ENCODE measurements around the gene PFN3.
A peak's percentile ranks its signal among the peaks of the same experiment; 100 is the strongest.

The PFN3 gene

DNA sequence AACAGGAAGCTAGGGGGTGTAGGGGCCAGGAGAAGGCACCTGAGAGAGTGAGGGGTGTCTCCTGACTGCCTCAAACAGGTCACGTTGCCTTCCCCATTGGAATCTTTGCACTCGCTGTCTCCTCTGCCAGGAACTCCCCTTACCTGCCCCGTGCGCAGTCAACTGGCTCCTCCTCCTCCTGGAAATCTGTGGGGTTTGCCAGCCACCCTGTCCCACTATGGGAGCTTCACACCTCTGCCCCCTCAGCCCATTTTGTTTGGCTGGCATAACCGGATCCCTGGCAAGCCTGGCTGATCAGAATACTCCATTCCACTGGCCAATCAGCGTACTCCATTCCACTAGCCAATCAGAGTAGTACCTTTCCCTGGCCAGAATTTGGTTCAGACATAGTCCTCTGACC, 26.7 kb downstream of the PFN3 start:
- DNase-seq (ENCODE audit: low read depth in 2 of 2) = no peak

DNA sequence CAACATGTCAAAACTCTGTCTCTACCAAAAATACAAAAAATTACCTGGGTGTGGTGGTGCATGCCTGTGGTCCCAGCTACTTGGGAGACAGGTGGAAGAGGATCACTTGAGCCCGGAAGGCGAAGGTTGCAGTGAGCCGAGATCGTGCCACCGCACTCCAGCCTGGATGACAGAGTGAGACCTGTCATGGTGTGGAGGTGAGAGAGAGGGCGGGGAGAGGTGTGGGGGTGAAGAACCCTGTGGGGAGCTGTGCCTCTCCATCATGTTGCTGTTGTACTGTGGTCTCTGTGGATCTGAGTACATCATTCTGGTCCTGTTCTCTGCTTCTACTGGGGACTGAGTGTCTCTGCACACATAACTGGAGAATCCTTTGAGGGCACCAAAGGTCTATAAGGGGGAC, 27.6 kb downstream of the PFN3 start:
- DNase-seq (ENCODE audit: low read depth in 2 of 2) = no peak

DNA sequence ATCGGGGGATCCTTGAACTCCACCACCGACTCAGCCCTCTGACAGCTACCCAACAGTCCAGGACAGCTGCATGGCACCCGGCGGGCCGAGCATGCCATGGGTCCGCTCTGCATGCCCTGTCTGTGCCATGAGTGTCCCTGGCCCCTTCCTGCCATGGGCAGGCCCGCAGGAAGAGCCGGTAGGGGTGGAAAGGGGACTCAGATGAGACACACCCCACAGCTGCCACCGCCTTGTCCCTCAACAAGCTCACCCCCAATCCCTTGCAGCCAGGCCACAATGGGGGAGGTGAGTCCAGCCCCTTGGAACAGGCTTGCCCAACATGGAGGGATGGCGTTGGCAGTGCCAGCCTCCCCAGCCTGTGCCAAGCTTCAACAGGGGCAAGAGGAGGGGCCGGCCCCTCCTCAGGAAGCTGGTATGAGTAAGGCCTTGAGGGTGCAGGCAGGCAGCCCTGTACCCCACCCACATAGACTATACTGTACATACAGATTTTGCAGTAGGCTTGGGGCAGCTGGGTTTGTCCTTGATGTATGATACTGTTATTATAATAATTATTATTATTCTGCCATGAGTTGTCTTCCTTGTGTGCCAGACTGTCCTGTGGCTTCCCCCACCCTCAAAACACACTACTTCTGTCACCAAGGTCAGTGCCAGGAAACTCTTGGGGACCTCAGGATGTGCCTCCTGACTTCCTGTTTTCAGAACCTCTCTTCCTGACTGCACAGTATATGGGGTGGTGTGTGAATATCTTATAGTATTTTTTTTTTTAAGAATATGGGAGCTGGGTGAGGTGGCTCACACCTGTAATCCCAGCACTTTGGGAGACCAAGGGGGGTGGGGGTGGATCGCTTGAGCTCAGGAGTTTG, 28.2 kb downstream of the PFN3 start:
- DNase-seq (ENCODE audit: low read depth in 2 of 2) = no peak

DNA sequence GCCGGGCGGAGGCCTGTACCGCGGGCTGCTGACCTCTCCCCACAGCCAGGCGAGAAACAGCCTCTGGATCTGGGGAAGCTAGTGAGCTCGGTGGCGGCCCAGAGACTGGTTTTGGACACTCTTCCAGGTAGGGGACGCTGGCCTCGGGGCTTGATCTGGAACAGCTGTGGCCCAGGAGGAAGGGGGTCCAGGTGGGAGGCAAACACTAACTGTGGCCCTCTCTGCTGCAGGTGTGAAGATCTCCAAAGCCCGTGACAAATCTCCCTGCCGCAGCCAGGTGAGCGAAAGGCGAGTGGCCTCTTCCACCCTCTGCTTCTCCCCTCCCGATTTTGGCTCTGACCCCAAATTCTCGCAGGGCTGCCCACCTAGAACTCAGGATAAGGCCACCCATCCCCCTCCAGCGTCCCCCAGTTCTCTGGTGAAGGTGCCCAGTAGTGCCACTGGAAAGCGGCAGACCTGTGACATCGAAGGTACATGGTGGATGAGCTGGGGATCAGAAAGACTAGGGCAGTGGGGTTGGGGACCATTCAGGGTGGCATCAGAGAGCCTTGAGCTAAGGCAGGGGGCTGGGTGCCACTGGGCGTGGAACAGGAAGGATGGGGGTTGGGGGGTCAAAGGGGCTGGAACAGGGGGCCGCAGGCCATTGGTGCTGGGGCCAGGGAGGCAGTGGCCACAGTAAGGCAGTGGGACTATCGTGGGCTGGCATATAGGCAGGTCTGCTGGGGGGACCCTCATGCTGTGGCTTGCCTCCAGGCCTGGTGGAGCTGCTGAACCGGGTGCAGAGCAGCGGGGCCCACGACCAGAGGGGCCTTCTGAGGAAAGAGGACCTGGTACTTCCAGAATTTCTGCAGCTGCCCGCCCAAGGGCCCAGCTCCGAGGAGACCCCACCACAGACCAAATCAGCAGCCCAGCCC, 29.1 kb downstream of the PFN3 start:
- DNase-seq (ENCODE audit: low read depth in 2 of 2) = no peak

DNA sequence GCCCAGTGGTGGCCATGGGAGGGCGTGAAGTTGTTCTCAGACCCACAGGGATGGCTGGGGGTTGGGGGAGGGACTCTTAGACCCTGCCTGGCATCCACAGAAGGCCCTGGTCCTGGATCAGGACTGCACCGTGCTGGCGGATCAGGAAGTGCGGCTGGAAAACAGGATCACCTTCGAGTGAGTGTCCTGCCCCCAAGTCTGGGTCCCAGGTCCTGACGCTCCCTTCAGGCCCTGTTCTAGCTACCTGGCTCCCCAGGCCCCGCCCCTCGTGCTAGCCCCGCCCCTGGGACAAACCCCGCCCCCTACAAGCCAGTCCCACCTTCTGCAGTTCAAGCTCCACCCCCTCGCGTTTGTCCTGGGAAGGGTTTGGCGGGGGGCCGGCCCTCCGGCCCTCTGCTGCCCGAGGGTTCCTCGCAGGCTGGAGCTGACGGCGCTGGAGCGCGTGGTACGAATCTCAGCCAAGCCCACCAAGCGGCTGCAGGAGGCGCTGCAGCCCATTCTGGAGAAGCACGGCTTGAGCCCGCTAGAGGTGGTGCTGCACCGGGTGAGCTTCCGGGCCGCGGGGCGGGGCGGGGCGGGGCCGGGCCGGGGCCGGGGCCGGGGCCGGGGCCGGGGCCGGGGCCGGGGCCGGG, 29.9 kb downstream of the PFN3 start:
- DNase-seq (ENCODE audit: low read depth in 2 of 2) = peak in 1 of 2 donors; percentile 59

DNA sequence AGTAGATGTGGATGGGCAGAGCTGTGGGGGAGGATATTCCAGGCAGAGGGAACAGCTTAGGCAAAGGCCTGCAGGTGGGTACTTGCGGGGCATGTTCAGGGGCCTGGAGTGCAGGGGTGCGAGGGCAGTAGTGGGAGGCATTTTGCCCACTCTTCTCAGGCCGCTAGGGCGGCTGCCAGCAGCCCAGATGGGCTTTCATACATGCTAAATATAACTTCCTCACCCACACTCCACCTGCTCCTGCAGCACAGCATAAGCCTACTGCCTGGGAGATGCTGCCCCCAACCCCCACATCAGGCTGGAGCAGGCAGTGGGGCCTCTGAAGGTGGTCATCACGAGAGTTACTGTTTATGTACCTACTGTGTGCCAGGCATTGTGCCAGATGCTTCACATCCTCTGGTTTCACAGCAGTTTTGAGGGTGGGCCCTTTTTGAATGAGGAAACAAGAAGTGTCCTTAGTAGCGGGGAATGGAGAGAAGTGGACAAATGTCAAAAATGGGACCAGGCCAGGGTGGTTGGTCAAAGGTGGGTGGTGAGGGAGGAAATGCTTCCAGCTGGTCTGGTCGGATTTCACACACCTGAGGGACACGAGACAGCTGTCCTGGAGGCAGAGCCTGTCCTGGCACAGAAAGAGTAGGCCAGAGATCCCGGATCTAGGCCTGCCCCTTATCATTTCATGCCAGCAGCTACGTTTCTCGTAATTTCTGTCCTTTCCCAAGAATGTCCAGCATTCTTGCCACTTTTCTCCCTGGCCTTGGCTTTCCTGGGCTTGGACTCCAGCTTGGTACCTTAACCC, 30.6 kb downstream of the PFN3 start:
- DNase-seq (ENCODE audit: low read depth in 2 of 2) = no peak

DNA sequence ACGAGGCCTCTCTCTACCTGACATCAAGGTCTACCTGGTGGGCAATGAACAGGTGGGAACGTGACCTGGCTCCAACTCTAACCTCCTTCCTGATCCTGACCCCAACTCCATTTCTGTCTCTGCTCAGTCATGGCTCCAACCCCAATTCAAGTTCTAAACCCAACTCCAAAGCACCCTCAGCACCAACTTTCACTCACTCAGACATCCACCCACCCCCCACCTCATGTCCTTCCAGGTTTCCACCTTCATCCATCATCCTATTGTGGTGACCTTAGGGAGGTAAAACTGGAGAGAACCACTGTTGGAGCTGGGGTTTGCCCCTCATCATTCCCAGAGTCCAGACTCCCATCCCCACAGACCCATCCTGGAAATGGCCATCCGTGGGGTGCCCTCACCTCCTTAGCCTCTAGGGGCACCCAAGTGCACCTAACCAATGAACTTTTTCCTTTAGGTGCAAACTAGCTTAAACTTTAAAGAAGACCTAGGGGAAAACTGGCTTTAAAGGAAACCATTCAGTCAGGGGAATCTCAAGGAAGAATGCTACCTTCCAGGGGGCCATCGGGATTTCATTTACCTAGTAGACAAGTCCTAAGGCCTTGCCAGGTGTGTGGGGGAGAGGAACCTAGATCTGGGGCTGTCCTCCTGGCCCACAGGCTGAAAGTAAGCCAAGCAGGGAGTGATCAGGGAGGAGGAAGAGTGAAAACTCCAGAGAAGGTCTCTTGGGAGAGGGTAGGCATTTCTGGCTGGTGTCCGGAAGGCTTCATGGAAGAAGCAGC, 31.4 kb downstream of the PFN3 start:
- no peak for DNase-seq (ENCODE audit: low read depth in 2 of 2)

DNA sequence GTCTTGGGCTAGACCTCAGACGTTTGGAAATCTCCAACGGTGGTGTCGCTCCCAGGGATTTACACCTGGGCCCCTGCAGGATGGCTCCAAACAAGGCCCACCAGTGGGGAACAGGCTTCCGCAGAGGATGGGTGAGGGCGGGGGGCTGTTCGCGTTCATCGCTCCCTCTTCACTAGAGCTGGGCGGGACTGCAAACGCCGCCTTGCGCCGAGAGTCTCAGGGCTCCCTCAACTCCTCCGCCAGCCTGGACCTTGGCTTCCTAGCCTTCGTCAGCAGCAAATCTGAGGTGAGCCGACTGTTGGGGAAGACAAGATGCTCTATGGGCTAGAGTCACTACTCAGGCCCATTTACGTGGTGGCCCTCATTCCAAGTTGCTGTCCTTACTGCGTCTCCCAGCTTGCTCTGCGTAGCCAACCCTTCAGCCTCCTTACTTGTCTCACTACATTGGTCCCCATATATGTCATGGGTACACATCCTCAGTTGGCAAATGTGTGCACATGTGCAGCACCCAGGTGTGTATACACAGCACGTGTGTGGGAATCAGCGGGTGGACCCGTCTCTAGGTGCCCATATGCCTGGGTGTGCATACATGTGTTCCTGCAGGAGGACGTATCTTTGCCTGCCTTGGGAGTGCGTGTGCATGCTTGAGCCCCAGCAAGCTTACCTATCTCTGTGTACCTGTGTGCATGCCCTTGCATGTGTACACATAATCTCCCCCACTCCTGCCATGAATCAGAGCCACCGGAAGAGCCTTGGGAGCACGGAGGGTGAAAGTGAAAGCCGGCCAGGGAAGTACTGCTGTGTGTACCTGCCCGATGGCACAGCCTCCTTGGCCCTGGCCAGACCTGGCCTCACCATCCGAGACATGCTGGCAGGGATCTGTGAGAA, 32.2 kb downstream of the PFN3 start:
- no peak for DNase-seq (ENCODE audit: low read depth in 2 of 2)

DNA sequence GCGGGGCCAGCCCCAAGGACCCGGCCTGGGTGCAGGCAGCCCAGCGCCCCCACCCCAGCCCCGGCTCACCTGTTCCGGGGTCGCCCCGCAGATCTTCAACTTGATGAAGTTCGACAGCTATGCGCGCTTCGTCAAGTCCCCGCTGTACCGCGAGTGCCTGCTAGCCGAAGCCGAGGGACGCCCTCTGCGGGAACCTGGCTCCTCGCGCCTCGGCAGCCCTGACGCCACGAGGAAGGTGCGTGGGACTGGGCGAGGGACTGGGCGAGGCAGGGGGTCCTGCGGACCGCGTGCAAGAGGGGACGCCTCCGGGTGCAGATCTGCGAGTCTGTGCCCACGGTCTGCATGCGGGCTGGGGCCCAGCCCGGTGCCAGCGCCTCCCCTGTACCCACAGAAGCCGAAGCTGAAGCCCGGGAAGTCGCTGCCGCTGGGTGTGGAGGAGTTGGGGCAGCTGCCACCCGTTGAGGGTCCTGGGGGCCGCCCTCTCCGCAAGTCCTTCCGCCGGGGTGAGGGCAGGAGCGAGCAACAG, 33.1 kb downstream of the PFN3 start:
- no peak for DNase-seq (ENCODE audit: low read depth in 2 of 2)

DNA sequence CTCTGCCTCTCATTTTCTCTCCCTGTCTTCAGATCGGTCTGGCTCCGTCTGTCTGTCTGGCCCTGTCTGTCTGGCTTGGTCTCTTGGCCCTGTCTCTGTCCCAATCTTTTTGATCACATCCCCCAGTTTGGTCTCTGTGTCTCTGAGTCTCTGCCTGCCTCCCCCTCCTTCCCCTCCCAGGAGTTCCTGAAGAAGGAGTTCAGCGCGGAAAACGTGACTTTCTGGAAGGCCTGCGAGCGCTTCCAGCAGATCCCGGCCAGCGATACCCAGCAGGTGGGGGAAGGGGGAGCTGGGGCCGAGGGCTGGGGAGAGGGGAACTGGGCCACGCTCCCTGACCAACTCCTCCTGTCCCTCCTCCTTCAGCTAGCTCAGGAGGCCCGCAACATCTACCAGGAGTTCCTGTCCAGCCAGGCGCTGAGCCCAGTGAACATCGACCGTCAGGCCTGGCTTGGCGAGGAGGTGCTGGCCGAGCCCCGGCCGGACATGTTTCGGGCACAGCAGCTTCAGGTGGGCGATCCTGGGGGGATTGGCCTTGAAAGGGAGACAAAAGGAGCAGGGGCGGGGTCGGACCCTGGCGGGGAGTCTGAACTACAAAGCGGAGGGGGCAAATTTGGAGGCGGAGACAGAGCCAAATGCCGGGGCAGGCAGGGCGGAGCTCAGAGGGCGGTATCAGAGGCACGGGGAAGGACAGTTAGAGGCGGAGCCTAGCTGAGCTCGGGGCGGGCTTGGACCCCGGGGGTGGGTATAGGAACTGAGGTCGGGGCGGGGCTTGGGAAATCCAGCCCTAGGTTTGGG, 33.7 kb downstream of the PFN3 start:
- no peak for DNase-seq (ENCODE audit: low read depth in 2 of 2)

DNA sequence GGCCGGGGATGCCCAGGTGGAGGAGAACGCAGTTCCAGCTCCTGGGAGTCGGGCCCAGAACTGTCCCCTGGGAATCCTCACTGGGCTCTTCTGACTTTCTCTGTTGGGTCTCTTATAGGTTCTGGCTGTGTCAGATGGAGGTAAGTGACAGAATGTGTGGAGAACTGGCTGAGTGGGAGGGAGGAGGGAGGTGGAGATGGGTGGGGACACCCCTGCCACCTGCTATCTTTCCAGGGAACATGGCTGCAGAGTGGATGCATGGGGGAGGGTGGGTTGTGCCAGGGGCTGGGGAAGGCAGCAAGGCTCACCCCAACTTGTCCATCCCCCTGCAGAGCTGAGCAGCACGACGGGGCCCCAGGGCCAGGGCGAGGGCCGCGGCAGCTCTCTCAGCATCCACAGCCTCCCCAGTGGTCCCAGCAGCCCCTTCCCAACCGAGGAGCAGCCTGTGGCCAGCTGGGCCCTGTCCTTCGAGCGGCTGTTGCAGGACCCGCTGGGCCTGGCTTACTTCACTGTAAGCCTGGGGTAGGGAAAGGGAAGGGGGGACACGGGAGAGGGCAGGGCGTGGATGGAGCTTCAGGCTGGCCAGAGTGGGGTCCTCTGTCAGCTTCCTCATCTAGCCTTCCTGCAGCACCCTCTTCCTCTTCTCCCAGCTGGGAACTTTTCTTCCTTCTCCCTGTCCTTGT, 34.5 kb downstream of the PFN3 start:
- DNase-seq (ENCODE audit: low read depth in 2 of 2) = no peak

DNA sequence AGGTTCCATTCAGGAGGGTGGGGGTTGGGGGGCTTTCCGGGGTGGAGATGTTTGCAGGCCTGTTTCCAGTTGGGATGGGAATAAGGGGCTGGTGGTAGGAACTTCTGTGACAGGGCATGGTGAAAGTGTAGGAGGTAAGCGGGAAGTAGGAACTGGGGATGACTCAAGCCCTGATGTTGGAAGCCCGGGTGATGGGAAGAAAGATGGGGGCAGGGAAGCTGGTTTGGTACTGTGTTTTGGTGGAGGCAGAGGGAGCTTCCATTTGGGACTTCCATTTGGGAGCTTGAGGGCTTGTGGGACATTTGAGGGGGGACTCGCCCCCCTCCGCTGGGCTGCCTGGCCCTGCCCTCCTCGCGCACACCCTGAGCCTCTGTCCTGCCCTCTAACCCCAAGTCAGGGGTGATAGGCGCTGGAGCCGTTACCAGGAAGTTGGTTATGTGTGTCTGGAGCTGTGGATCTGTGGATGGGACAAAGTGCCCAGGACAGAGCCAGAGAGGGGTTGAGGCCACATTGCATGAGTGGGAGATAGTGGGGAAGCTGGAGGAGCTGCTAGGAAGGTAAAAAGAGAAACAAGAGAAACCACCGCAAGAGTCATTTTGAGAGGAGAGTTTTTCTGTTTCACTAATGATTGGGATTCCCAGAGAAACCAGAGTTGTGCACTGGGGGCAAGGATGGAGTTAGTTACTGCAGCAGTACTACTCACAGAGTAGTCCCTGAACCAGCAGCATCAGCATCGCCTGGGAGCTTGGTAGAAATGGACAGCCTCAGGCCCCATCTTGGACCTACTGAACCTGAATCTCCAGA, 36.1 kb downstream of the PFN3 start:
- no peak for DNase-seq (ENCODE audit: low read depth in 2 of 2)

DNA sequence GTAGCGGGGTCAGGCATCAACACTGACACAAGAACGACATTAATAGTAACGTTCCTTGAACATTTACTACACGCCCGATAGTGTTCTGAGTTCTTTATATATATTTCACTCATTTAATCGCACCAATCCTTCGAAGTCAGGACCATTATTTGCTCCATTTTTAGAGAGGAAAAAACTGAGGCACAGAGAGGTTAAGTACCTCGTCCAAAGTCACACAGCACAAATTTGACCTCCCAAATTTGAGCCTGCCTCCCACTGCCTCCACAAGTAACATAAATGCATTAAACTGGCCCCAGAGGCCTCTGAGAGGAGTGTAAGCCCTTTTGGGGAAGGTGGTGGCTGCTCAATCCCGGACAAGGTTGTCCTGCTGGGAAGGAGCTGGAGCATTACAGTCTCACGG, 36.9 kb downstream of the PFN3 start:
- no peak for DNase-seq (ENCODE audit: low read depth in 2 of 2)

DNA sequence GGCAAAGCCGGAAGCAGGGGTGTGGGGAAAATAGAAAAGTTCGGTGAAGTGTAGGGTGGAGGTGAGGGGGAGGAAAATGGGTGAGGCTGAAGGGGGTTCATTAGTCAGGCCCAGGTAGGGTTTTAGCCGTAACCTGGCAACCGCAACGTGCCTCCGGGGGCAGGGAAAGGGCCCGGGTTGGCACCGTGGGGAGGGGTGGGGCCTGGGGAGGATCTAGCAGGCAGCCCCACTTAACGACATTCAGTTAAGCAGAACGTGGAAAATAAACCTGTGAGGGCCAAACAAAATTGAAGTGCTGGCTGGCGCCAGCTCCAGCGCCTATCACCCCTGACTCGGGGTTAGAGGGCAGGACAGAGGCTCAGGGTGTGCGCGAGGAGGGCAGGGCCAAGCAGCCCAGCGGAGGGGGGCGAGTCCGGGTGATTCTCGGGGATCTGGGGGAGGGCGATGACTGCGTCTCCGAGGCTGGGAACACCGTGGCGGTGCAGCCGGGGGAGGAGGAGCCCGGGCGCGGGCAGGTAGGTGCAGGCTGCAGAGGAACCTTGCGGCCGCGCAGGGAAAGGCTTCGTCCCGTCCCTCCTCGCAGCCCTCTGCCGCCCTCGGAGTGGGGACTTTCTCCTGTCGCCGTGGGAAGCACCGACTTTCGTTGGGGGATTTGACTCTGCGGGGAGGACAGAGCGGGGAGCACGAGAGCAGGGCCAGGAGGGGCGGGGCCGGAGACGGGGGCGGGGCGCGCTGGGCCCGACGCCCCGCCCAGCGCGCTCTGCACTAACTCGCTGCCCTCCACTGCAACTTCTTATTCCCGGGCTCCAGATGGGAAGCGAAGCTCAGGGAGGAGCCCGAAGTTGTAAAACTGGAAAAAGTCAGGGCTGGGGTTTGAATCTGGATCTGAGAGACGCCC, 37.6 kb downstream of the PFN3 start:
- DNase-seq (ENCODE audit: low read depth in 2 of 2) = peak; percentile 55 to 70

DNA sequence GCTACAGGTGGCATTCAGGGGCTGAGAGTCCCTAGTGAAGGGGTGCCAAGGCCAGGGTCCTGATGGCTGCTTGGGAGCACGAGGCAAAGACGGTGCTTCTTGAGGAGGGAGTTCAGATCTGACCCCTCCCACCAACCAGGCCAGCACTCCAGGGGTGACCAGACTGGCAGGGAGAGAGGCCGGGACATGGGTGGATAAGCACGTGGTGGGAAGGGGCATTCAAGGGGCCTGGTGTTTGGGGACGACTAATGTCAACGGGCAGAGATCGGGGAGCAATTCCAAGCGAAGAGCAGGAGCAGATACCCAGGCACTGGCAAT, 38.2 kb downstream of the PFN3 start:
- DNase-seq (ENCODE audit: low read depth in 2 of 2) = no peak
